ENCODE measurements around the gene TMEM132C. TPM values are rescaled to one million over a fixed set of nuclear protein-coding genes. Genes with fewer than 3 reads are reported as not detected.

The TMEM132C gene
- total RNA-seq, 2 donors from 2014 or later, result 0.56 TPM; not detected in 1

GRCh38 chr12:128367961-128368360 is 101.0 kb downstream of the TMEM132C start:
- TF ChIP-seq CTCF (IDR thresholded peaks at IDR 0.05), result no peak
- H3K4me3 ChIP-seq, result no peak overlapping the region
- no peaks in the 10 kb centered on the region for H3K9me3 ChIP-seq
- H3K4me1 ChIP-seq (ENCODE audit: control insufficient read depth in 1 of 2, low read depth in 2 of 2), result no peaks in the 10 kb centered on the region
- no peak for DNase-seq (ENCODE audit: low spot score)
- ATAC-seq (ENCODE audit: insufficient number of reproducible peaks, low FRiP score, low read depth), result no peak
- no peak overlapping the region for H3K27ac ChIP-seq
- H3K36me3 ChIP-seq, result no peaks in the 10 kb centered on the region
- H3K27me3 ChIP-seq (replicated peaks; ENCODE audit: insufficient read depth), result no peaks in the 10 kb centered on the region

- Histone ChIP-seq H3K4me3 (no peak overlapping the region), H3K4me1 (ENCODE audit: control insufficient read depth in 1 of 2, low read depth in 2 of 2) (no peaks in the 10 kb centered on the region), H3K27ac (no peak overlapping the region), H3K9me3 (no peaks in the 10 kb centered on the region), H3K27me3 (replicated peaks; ENCODE audit: insufficient read depth) (no peaks in the 10 kb centered on the region), H3K36me3 (no peaks in the 10 kb centered on the region)
- DNase-seq (ENCODE audit: low spot score), result no peak
- no peak for TF ChIP-seq CTCF (IDR thresholded peaks at IDR 0.05)
- no peak for ATAC-seq (ENCODE audit: insufficient number of reproducible peaks, low FRiP score, low read depth)
Observed at GRCh38 chr12:128381541-128381940, 114.6 kb downstream of the TMEM132C start.

GRCh38 chr12:128381946-128382345 is 115.0 kb downstream of the TMEM132C start:
- TF ChIP-seq CTCF (IDR thresholded peaks at IDR 0.05), result no peak
- Histone ChIP-seq H3K4me3 (no peak overlapping the region), H3K27me3 (replicated peaks; ENCODE audit: insufficient read depth) (no peaks in the 10 kb centered on the region), H3K9me3 (no peaks in the 10 kb centered on the region), H3K36me3 (no peaks in the 10 kb centered on the region), H3K27ac (no peak overlapping the region), H3K4me1 (ENCODE audit: control insufficient read depth in 1 of 2, low read depth in 2 of 2) (no peaks in the 10 kb centered on the region)
- DNase-seq (ENCODE audit: low spot score), result no peak
- ATAC-seq (ENCODE audit: insufficient number of reproducible peaks, low FRiP score, low read depth), result no peak

- Histone ChIP-seq H3K9me3 (no peaks in the 10 kb centered on the region), H3K4me1 (ENCODE audit: control insufficient read depth in 1 of 2, low read depth in 2 of 2) (no peaks in the 10 kb centered on the region), H3K4me3 (no peak overlapping the region), H3K27ac (no peak overlapping the region), H3K36me3 (no peaks in the 10 kb centered on the region), H3K27me3 (replicated peaks; ENCODE audit: insufficient read depth) (no peaks in the 10 kb centered on the region)
- TF ChIP-seq CTCF (IDR thresholded peaks at IDR 0.05), result no peak
- ATAC-seq (ENCODE audit: insufficient number of reproducible peaks, low FRiP score, low read depth), result no peak
- DNase-seq (ENCODE audit: low spot score), result no peak
Observed at GRCh38 chr12:128382946-128383345, 116.0 kb downstream of the TMEM132C start.

GRCh38 chr12:128383357-128383937 is 116.5 kb downstream of the TMEM132C start:
- no peaks in the 10 kb centered on the region for H3K4me1 ChIP-seq (ENCODE audit: control insufficient read depth in 1 of 2, low read depth in 2 of 2)
- no peaks in the 10 kb centered on the region for H3K27me3 ChIP-seq (replicated peaks; ENCODE audit: insufficient read depth)
- no peaks in the 10 kb centered on the region for H3K36me3 ChIP-seq
- no peaks in the 10 kb centered on the region for H3K9me3 ChIP-seq
- TF ChIP-seq CTCF (IDR thresholded peaks at IDR 0.05), result no peak
- ATAC-seq (ENCODE audit: insufficient number of reproducible peaks, low FRiP score, low read depth) (no peak), DNase-seq (ENCODE audit: low spot score) (no peak)
- no peak overlapping the region for H3K4me3 ChIP-seq
- no peak overlapping the region for H3K27ac ChIP-seq
